ENCODE data around the gene CTU1.
"Not testable (repeated sequence)": the region's sequence is repeated elsewhere in the genome, so short reads cannot be mapped to it uniquely, and the experiment has no call there.

Gene CTU1

GRCh38 chr19:51108066-51108804 lies at the start of gene CTU1:
CTU1 (minus strand) TSS chr19:51108409; CDS start chr19:51104569, 3,840 bp downstream.
- peak; percentile 97 for DNase-seq

- no peak for DNase-seq
These were observed 49.1 kb upstream of the CTU1 start for GRCh38 chr19:51157265-51157664.

GRCh38 chr19:51156710-51157109 lies 48.5 kb upstream of the CTU1 start:
- DNase-seq: no peak

GRCh38 chr19:51150627-51151026 lies 42.4 kb upstream of the CTU1 start:
- DNase-seq: no peak

- DNase-seq: no peak
These were observed 40.4 kb upstream of the CTU1 start for GRCh38 chr19:51148580-51148979.

- no peak for DNase-seq
These were observed 39.5 kb upstream of the CTU1 start for GRCh38 chr19:51147663-51148062.

GRCh38 chr19:51146751-51147150 lies 38.5 kb upstream of the CTU1 start:
- no peak for DNase-seq

- no peak for DNase-seq
These were observed 37.8 kb upstream of the CTU1 start for GRCh38 chr19:51145916-51146493.

GRCh38 chr19:51144482-51145045 lies 36.4 kb upstream of the CTU1 start:
- DNase-seq: no peak

GRCh38 chr19:51143486-51143885 lies 35.3 kb upstream of the CTU1 start:
- no peak for DNase-seq

GRCh38 chr19:51142809-51143475 lies 34.7 kb upstream of the CTU1 start:
- DNase-seq: not testable (repeated sequence)

GRCh38 chr19:51142119-51142518 lies 33.9 kb upstream of the CTU1 start, which contains the start of gene SIGLEC7:
SIGLEC7 (plus strand) TSS chr19:51142301; CDS start chr19:51142370, 69 bp downstream.
- no peak for DNase-seq

GRCh38 chr19:51141181-51141580 lies 33.0 kb upstream of the CTU1 start:
- no peak for DNase-seq

- no peak for DNase-seq
These were observed 32.2 kb upstream of the CTU1 start for GRCh38 chr19:51140441-51140840.

GRCh38 chr19:51139299-51140014 lies 31.2 kb upstream of the CTU1 start:
- DNase-seq: no peak

GRCh38 chr19:51138549-51138979 lies 30.4 kb upstream of the CTU1 start:
- no peak for DNase-seq

GRCh38 chr19:51137792-51138425 lies 29.7 kb upstream of the CTU1 start:
- no peak for DNase-seq

GRCh38 chr19:51136851-51137551 lies 28.8 kb upstream of the CTU1 start:
- DNase-seq: no peak

GRCh38 chr19:51135986-51136762 lies 28.0 kb upstream of the CTU1 start:
- no peak for DNase-seq

- DNase-seq: no peak
These were observed 26.8 kb upstream of the CTU1 start for GRCh38 chr19:51135004-51135403.
